CD4-positive, alpha-beta T cell treated with Interleukin-15 for 4 hours (primary cell): ENCODE results near the gene DNAH2.
"Not testable (repeated sequence)": the region's sequence is repeated elsewhere in the genome, so short reads cannot be mapped to it uniquely, and the experiment has no call there.

ENCODE experiments used
- DNase-seq: peaks from one replicate; pipeline ENCODE4 v3.0.0-alpha.2; 2020; ENCODE audit warnings: low spot score

The DNAH2 gene

GRCh38 chr17:7780736-7781135 lies 63.2 kb downstream of the DNAH2 start:
- no peak for DNase-seq

- no peak for DNase-seq
These were observed 63.9 kb downstream of the DNAH2 start for GRCh38 chr17:7781429-7781828.

- DNase-seq = no peak
These were observed 64.7 kb downstream of the DNAH2 start for GRCh38 chr17:7782240-7782639.

- DNase-seq = no peak
These were observed 69.3 kb downstream of the DNAH2 start for GRCh38 chr17:7786866-7787265.

GRCh38 chr17:7789131-7789530 lies 71.6 kb downstream of the DNAH2 start:
- DNase-seq = no peak

GRCh38 chr17:7790150-7790549 lies 72.6 kb downstream of the DNAH2 start:
- no peak for DNase-seq

- no peak for DNase-seq
These were observed 75.1 kb downstream of the DNAH2 start for GRCh38 chr17:7792611-7793010.

GRCh38 chr17:7794075-7794663 lies 76.6 kb downstream of the DNAH2 start:
- DNase-seq = no peak

- no peak for DNase-seq
These were observed 80.4 kb downstream of the DNAH2 start for GRCh38 chr17:7797976-7798375.

GRCh38 chr17:7798839-7799238 lies 81.3 kb downstream of the DNAH2 start:
- DNase-seq = no peak

- DNase-seq = no peak
These were observed 86.4 kb downstream of the DNAH2 start for GRCh38 chr17:7803981-7804380.

- DNase-seq = no peak
These were observed 89.0 kb downstream of the DNAH2 start for GRCh38 chr17:7806587-7806986.

- no peak for DNase-seq
These were observed 89.7 kb downstream of the DNAH2 start for GRCh38 chr17:7807206-7807605.

- no peak for DNase-seq
These were observed 91.7 kb downstream of the DNAH2 start for GRCh38 chr17:7809086-7809790.

GRCh38 chr17:7809791-7810343 lies 92.3 kb downstream of the DNAH2 start:
- not testable (repeated sequence) for DNase-seq

- DNase-seq = no peak
These were observed 93.7 kb downstream of the DNAH2 start for GRCh38 chr17:7811251-7811650.

GRCh38 chr17:7814969-7815368 lies 97.4 kb downstream of the DNAH2 start:
- no peak for DNase-seq

GRCh38 chr17:7816926-7817642 lies 99.5 kb downstream of the DNAH2 start:
- no peak for DNase-seq

- DNase-seq = no peak
These were observed 100.1 kb downstream of the DNAH2 start for GRCh38 chr17:7817643-7817964.

GRCh38 chr17:7818026-7818425 lies 100.5 kb downstream of the DNAH2 start:
- DNase-seq = no peak

GRCh38 chr17:7818746-7819645 lies 101.5 kb downstream of the DNAH2 start:
- no peak for DNase-seq

GRCh38 chr17:7820231-7820630 lies 102.7 kb downstream of the DNAH2 start:
- no peak for DNase-seq
